Spinal cord (tissue), 10 donors: ENCODE data around the gene IGDCC3. TPM values are rescaled to one million over a fixed set of nuclear protein-coding genes. Genes with fewer than 3 reads are reported as not detected.
A peak's percentile ranks its signal among the peaks of the same experiment; 100 is the strongest.

ENCODE experiments used
- DNase-seq, 6 donors: peaks; one replicate each; pipeline versions ENCODE4 v3.0.0 to v3.0.0-alpha.2; 2013 to 2015; ENCODE audit warnings: low spot score in 6 of 6, low read depth in 4 of 6
- H3K27ac ChIP-seq: one replicate; pipeline ENCODE4 v1.5.1; 2013; ENCODE audit warnings: low read depth, low read length, control low read depth
- H3K27me3 ChIP-seq: one replicate; pipeline ENCODE4 v1.6.1; 2013; ENCODE audit warnings: low read length; ENCODE audit not compliant: control insufficient read depth, insufficient read depth
- H3K36me3 ChIP-seq: one replicate; pipeline ENCODE4 v1.6.1; 2013; ENCODE audit warnings: low read length; ENCODE audit not compliant: control insufficient read depth, insufficient read depth
- H3K4me1 ChIP-seq: one replicate; pipeline ENCODE4 v1.6.1; 2013; ENCODE audit warnings: low read length; ENCODE audit not compliant: control insufficient read depth, insufficient read depth
- H3K4me3 ChIP-seq: one replicate; pipeline ENCODE4 v1.5.1; 2013; ENCODE audit warnings: low read depth, low read length, control low read depth
- H3K9me3 ChIP-seq: one replicate; pipeline ENCODE4 v1.6.1; 2013; ENCODE audit warnings: low read length; ENCODE audit not compliant: control insufficient read depth, insufficient read depth
- WGBS: methylation state at CpG from one replicate; pipeline ENCODE4 v1.1.5; 2013; ENCODE audit warnings: missing lambda C conversion rate; ENCODE audit not compliant: insufficient coverage; 5-methylcytosine and 5-hydroxymethylcytosine counted together
- polyA plus RNA-seq, 2 donors: library from polyadenylated mRNA; unstranded; fragments of 120-200 nt; gene quantifications; one replicate each; pipeline ENCODE4 v1.2.1, GENCODE V29; 2013; ENCODE audit not compliant: insufficient read length in 2 of 2
- total RNA-seq, 2 donors: library from RNA; depleted of rRNA in 1 of 2; stranded (reverse); fragments of 120-200 nt in 1 of 2; fragments of >200 nt in 1 of 2; gene quantifications; one replicate each; pipeline versions ENCODE4 v1.2.3 to v1.2.4, GENCODE V29; 2013 to 2014
- donor health status: healthy.

The IGDCC3 gene
- total and polyA plus RNA-seq, 4 donors: 3.6 to 20.7 (median 10.9) TPM

DNA sequence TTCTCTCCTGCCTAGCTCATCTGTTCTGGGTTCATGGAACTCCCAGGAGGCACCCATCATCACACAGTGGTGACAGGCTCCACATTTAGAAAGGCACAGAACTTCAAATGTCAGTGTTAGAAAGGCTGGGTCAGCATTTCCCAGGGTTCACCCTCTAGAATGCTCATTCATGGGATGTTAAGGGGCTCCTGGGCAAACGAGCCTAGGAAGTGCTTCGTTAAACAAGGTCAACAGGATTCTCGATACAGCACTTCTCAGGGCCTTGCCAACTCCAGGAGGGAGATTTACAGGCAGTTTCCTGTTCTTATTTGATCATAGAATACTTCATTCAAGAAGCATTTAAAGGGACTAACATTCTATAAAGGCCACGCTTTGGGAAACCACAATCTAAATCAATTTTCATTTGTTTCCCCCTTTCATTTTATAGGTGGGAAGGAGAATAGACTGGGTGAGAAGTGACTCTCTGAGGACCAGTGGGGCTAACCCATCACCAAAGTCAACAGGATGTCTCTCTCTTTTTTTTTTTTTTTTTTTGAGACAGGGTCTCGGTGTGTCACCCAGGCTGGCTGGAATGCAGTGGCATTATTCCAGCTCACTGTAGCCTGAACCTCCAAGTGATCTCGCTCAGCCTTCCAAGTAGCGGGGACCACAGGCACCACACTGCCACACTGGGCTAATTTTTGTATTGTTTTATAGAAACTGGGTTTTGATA lies 30.7 kb upstream of the IGDCC3 start:
- Histone ChIP-seq H3K4me1 (peaks cover 16% of the 10 kb centered on the region), H3K9me3 (no peaks in the 10 kb centered on the region), H3K27ac (no peak overlapping the region), H3K27me3 (no peaks in the 10 kb centered on the region), H3K36me3 (peaks cover 12% of the 10 kb centered on the region), H3K4me3 (no peak overlapping the region)
- WGBS: 53% methylated on average over 4 of the region's 7 CpGs
- no peak for DNase-seq

DNA sequence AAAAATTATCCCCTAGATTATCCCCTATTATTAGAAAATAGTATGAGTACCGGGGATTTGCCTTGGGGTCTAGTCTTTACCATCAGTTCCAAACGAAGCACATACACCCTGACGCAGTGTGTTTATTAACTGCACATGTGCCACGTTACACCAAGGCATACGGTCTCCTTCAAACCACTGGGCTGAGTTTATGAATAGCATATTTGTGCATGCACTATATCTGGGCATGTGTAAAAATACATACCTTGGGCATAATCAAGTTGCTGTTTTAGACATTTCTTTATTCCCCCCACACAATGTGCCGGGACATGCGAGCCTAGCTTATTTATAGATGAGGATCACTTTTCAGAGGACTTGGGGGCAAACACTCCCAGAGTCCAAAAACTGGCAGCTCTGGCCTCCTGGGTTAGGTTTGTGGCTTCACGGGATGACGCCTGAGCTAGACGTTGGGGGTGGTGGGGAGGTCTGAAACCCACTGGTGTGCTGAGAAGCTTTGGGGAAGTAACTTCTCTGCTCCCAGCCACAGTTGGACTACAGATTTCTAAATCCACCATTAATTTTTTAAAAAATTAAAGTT lies 28.7 kb upstream of the IGDCC3 start:
- H3K27ac ChIP-seq: no peak overlapping the region
- H3K27me3 ChIP-seq: no peaks in the 10 kb centered on the region
- H3K9me3 ChIP-seq: no peaks in the 10 kb centered on the region
- no peak for DNase-seq
- peaks cover 19% of the 10 kb centered on the region for H3K36me3 ChIP-seq
- no CpG with 5 or more reads among the region's 10 CpGs for WGBS
- H3K4me1 ChIP-seq: peaks cover 18% of the 10 kb centered on the region
- no peak overlapping the region for H3K4me3 ChIP-seq

- H3K36me3 ChIP-seq: peaks cover 19% of the 10 kb centered on the region
- no peak for DNase-seq
- WGBS: 93% methylated on average over 4 of the region's 7 CpGs
- H3K27ac ChIP-seq: no peak overlapping the region
- peaks cover 20% of the 10 kb centered on the region for H3K4me1 ChIP-seq
- no peaks in the 10 kb centered on the region for H3K27me3 ChIP-seq
- H3K9me3 ChIP-seq: no peaks in the 10 kb centered on the region
- H3K4me3 ChIP-seq: no peak overlapping the region
These were observed 28.1 kb upstream of the IGDCC3 start for GRCh38 chr15:65405791-65406423.

- Histone ChIP-seq H3K4me3 (no peak overlapping the region), H3K27ac (no peak overlapping the region), H3K9me3 (no peaks in the 10 kb centered on the region), H3K4me1 (peaks cover 16% of the 10 kb centered on the region), H3K36me3 (peaks cover 12% of the 10 kb centered on the region), H3K27me3 (no peaks in the 10 kb centered on the region)
- 100% methylated on average over 1 of the region's 6 CpGs for WGBS
- DNase-seq: no peak
These were observed 26.5 kb upstream of the IGDCC3 start for GRCh38 chr15:65404186-65404872.

- Histone ChIP-seq H3K27ac (no peak overlapping the region), H3K4me3 (no peak overlapping the region), H3K9me3 (no peaks in the 10 kb centered on the region), H3K27me3 (peaks cover 4% of the 10 kb centered on the region), H3K4me1 (peaks cover 16% of the 10 kb centered on the region), H3K36me3 (peaks cover 7% of the 10 kb centered on the region)
- 93% methylated on average over 2 of the region's 4 CpGs for WGBS
- DNase-seq: no peak
These were observed 25.2 kb upstream of the IGDCC3 start for GRCh38 chr15:65402961-65403360.

- Histone ChIP-seq H3K4me3 (no peak overlapping the region), H3K36me3 (peaks cover 9% of the 10 kb centered on the region), H3K9me3 (no peaks in the 10 kb centered on the region), H3K4me1 (peaks cover 18% of the 10 kb centered on the region), H3K27ac (no peak overlapping the region), H3K27me3 (peaks cover 15% of the 10 kb centered on the region)
- DNase-seq: no peak
- WGBS: 98% methylated on average over 6 of the region's 8 CpGs
These were observed 23.9 kb upstream of the IGDCC3 start for GRCh38 chr15:65401611-65402240.

DNA sequence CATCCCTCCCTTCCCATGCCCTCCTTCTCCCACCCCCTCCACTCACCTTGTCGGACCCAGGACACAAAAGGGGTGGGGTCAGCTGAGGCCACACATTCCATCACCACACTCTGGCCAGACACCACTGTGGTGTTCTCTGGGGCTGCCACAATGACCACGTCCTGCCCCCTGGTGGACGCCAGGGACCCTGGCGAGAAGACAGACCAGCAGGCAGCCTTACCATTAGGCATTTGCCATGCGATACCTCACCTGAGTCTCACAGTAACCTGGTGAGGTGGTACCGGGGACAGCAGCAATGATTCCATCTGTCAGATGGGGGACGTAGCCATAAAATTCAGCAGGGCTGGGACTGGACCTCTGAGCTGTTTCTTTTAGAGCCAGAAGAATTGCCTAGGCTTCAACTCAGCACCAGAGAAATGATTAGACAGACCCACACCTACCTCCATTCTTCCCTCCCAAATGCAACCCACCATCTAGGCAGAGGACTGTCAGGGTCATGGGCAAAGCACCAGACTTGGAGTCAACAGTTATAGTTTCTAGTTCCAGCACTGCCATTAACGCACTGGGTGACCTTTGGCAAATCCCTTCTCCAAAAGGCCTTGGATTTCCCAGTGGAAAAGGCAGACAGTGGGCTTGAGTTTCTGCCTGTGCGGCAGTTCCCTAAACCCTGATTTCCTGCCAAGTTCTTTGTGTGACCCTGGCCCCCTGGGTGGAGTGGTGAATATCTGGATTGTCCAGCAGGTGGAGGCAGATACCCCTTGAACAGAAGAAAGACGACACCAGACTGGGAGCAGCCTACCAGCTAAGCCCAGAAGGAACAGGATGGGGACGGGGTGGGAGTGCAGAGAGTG lies 23.2 kb upstream of the IGDCC3 start:
- Histone ChIP-seq H3K4me1 (peaks cover 24% of the 10 kb centered on the region), H3K9me3 (no peaks in the 10 kb centered on the region), H3K36me3 (peaks cover 12% of the 10 kb centered on the region), H3K27me3 (peaks cover 22% of the 10 kb centered on the region), H3K4me3 (no peak overlapping the region), H3K27ac (no peak overlapping the region)
- DNase-seq: peak in 2 of 6 donors; percentile 91 to 93
- 28% methylated on average over 11 of the region's 11 CpGs for WGBS

GRCh38 chr15:65399997-65400396 lies 22.2 kb upstream of the IGDCC3 start:
- peaks cover 19% of the 10 kb centered on the region for H3K36me3 ChIP-seq
- no peak overlapping the region for H3K27ac ChIP-seq

More at GRCh38 chr15:65399997-65400396, 22.2 kb upstream of the IGDCC3 start:
- H3K9me3 ChIP-seq: no peaks in the 10 kb centered on the region
- H3K27me3 ChIP-seq: peaks cover 29% of the 10 kb centered on the region
- no peak overlapping the region for H3K4me3 ChIP-seq
- WGBS: 90% methylated on average over 1 of the region's 2 CpGs
- DNase-seq: no peak
- peaks cover 29% of the 10 kb centered on the region for H3K4me1 ChIP-seq
